ENCODE data around the gene ORAI3.

DNA sequence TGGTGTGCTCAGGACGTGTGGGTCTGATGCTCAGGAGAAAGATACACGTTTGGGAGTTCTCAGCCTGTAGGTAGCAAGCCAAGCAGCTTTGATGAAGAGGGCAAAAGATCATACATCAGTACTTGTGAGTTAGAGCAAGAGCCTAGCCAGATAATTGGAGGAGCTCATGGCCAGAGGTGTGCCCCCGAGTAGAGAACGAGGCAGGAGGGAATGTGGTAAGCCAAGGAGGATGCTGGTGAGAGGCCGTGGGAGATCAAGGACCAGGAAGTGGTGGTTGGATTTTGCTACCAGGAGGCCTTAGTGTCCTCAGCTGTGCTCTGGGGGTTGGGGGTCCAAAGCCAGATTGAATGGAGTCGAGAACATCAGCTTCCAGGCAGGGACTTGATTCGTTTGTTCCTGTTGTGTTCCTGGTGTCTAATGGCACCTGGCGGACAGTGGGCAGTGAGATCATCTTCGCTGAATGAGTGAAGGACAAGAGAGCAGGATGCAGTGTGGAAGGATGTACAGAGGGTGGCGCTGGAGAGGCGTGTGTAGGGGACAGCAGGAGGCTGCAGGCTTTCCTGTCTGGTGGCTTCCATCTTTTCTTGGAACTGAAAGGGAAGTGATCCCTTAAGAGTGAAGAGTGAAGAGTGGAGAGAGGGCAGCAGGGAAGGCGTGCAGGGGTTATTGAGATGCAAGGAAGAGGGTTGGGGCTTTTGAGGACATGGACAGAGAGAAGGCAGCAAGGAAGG is 13.9 kb upstream of the ORAI3 start:
- TF ChIP-seq RAD21 (conservative IDR thresholded peaks at IDR 0.05), result peak; percentile 31
- TF ChIP-seq MXI1 (conservative IDR thresholded peaks at IDR 0.05; ENCODE audit: poor library complexity, severe bottlenecking), result no peak
- no peak for TF ChIP-seq EZH2 (IDR thresholded peaks at IDR 0.05; ENCODE audit: borderline replicate concordance, insufficient read depth, low read length, poor library complexity, severe bottlenecking)
- TF ChIP-seq, protein P1, sequence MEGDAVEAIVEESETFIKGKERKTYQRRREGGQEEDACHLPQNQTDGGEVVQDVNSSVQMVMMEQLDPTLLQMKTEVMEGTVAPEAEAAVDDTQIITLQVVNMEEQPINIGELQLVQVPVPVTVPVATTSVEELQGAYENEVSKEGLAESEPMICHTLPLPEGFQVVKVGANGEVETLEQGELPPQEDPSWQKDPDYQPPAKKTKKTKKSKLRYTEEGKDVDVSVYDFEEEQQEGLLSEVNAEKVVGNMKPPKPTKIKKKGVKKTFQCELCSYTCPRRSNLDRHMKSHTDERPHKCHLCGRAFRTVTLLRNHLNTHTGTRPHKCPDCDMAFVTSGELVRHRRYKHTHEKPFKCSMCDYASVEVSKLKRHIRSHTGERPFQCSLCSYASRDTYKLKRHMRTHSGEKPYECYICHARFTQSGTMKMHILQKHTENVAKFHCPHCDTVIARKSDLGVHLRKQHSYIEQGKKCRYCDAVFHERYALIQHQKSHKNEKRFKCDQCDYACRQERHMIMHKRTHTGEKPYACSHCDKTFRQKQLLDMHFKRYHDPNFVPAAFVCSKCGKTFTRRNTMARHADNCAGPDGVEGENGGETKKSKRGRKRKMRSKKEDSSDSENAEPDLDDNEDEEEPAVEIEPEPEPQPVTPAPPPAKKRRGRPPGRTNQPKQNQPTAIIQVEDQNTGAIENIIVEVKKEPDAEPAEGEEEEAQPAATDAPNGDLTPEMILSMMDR (IDR thresholded peaks at IDR 0.05; ENCODE audit: poor library complexity, severe bottlenecking), result peak; percentile 41
- no peak for TF ChIP-seq POLR2AphosphoS5 (IDR thresholded peaks at IDR 0.05)
- TF ChIP-seq, protein P2, sequence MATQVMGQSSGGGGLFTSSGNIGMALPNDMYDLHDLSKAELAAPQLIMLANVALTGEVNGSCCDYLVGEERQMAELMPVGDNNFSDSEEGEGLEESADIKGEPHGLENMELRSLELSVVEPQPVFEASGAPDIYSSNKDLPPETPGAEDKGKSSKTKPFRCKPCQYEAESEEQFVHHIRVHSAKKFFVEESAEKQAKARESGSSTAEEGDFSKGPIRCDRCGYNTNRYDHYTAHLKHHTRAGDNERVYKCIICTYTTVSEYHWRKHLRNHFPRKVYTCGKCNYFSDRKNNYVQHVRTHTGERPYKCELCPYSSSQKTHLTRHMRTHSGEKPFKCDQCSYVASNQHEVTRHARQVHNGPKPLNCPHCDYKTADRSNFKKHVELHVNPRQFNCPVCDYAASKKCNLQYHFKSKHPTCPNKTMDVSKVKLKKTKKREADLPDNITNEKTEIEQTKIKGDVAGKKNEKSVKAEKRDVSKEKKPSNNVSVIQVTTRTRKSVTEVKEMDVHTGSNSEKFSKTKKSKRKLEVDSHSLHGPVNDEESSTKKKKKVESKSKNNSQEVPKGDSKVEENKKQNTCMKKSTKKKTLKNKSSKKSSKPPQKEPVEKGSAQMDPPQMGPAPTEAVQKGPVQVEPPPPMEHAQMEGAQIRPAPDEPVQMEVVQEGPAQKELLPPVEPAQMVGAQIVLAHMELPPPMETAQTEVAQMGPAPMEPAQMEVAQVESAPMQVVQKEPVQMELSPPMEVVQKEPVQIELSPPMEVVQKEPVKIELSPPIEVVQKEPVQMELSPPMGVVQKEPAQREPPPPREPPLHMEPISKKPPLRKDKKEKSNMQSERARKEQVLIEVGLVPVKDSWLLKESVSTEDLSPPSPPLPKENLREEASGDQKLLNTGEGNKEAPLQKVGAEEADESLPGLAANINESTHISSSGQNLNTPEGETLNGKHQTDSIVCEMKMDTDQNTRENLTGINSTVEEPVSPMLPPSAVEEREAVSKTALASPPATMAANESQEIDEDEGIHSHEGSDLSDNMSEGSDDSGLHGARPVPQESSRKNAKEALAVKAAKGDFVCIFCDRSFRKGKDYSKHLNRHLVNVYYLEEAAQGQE (IDR thresholded peaks at IDR 0.05; ENCODE audit: borderline replicate concordance), result no peak
- TF ChIP-seq EP300 (conservative IDR thresholded peaks at IDR 0.05; ENCODE audit: poor library complexity, severe bottlenecking), result no peak
